ENCODE data around the gene UBA5.

DNA sequence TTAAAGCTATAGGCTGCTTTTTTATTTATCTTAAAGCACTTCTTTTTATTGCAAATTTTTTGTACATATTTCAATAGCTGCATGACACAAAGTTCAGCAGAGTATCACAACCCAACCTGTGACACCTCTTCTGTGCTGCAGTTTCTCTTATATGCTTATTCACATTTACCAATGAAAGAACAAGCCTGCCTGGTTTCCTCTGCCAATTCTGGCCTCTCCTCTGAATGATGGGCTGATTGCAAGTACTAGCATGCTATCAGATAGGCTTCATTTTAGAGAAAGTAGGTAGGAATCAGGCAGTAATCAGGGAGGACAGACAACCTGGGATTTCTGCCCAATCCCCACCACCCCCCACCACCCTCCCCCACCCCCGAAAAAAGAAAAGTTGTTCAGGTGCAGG lies 36.5 kb upstream of the UBA5 start:
- TF ChIP-seq, protein P1, sequence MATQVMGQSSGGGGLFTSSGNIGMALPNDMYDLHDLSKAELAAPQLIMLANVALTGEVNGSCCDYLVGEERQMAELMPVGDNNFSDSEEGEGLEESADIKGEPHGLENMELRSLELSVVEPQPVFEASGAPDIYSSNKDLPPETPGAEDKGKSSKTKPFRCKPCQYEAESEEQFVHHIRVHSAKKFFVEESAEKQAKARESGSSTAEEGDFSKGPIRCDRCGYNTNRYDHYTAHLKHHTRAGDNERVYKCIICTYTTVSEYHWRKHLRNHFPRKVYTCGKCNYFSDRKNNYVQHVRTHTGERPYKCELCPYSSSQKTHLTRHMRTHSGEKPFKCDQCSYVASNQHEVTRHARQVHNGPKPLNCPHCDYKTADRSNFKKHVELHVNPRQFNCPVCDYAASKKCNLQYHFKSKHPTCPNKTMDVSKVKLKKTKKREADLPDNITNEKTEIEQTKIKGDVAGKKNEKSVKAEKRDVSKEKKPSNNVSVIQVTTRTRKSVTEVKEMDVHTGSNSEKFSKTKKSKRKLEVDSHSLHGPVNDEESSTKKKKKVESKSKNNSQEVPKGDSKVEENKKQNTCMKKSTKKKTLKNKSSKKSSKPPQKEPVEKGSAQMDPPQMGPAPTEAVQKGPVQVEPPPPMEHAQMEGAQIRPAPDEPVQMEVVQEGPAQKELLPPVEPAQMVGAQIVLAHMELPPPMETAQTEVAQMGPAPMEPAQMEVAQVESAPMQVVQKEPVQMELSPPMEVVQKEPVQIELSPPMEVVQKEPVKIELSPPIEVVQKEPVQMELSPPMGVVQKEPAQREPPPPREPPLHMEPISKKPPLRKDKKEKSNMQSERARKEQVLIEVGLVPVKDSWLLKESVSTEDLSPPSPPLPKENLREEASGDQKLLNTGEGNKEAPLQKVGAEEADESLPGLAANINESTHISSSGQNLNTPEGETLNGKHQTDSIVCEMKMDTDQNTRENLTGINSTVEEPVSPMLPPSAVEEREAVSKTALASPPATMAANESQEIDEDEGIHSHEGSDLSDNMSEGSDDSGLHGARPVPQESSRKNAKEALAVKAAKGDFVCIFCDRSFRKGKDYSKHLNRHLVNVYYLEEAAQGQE (IDR thresholded peaks at IDR 0.05): no peak
- TF ChIP-seq, protein P2, sequence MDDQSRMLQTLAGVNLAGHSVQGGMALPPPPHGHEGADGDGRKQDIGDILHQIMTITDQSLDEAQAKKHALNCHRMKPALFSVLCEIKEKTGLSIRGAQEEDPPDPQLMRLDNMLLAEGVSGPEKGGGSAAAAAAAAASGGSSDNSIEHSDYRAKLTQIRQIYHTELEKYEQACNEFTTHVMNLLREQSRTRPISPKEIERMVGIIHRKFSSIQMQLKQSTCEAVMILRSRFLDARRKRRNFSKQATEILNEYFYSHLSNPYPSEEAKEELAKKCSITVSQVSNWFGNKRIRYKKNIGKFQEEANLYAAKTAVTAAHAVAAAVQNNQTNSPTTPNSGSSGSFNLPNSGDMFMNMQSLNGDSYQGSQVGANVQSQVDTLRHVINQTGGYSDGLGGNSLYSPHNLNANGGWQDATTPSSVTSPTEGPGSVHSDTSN (IDR thresholded peaks at IDR 0.05): no peak
- TF ChIP-seq, protein P3, sequence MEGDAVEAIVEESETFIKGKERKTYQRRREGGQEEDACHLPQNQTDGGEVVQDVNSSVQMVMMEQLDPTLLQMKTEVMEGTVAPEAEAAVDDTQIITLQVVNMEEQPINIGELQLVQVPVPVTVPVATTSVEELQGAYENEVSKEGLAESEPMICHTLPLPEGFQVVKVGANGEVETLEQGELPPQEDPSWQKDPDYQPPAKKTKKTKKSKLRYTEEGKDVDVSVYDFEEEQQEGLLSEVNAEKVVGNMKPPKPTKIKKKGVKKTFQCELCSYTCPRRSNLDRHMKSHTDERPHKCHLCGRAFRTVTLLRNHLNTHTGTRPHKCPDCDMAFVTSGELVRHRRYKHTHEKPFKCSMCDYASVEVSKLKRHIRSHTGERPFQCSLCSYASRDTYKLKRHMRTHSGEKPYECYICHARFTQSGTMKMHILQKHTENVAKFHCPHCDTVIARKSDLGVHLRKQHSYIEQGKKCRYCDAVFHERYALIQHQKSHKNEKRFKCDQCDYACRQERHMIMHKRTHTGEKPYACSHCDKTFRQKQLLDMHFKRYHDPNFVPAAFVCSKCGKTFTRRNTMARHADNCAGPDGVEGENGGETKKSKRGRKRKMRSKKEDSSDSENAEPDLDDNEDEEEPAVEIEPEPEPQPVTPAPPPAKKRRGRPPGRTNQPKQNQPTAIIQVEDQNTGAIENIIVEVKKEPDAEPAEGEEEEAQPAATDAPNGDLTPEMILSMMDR (IDR thresholded peaks at IDR 0.05): no peak
- TF ChIP-seq POLR2A (IDR thresholded peaks at IDR 0.05; ENCODE audit: low read length) (no peak), NR3C1 (IDR thresholded peaks at IDR 0.05) (no peak), RAD21 (conservative IDR thresholded peaks at IDR 0.05 in 1 of 2, IDR thresholded peaks at IDR 0.05 in 1 of 2) (no peak), RFX5 (IDR thresholded peaks at IDR 0.05) (no peak), KDM5A (IDR thresholded peaks at IDR 0.05) (no peak), ZC3H11A (IDR thresholded peaks at IDR 0.05) (no peak)
